GM13976 (cell line): ENCODE results near the gene NUCB1.
"Not testable (repeated sequence)": the region's sequence is repeated elsewhere in the genome, so short reads cannot be mapped to it uniquely, and the experiment has no call there.

Source experiments
- DNase-seq: peaks from one replicate; pipeline ENCODE4 v3.0.0; 2012; ENCODE audit warnings: low spot score
- in situ Hi-C: fragments of 300-500 bp; cut with MboI; formaldehyde crosslinking; loops from one replicate; pipeline ENCODE4 v1.12.0; 2022; ENCODE audit warnings: low sequenced_read_pairs, mixed read lengths, inconsistent platforms; ENCODE audit not compliant: unreplicated experiment
- TF ChIP-seq, protein P1 (sequence below): IDR thresholded peaks from 2 replicates; pipeline ENCODE4 v1.5.1; 2012; ENCODE audit warnings: borderline replicate concordance, mild to moderate bottlenecking; ENCODE audit not compliant: insufficient read depth; ENCODE audit errors: extremely low read depth, missing control alignments, control extremely low read depth

NUCB1 gene

DNA sequence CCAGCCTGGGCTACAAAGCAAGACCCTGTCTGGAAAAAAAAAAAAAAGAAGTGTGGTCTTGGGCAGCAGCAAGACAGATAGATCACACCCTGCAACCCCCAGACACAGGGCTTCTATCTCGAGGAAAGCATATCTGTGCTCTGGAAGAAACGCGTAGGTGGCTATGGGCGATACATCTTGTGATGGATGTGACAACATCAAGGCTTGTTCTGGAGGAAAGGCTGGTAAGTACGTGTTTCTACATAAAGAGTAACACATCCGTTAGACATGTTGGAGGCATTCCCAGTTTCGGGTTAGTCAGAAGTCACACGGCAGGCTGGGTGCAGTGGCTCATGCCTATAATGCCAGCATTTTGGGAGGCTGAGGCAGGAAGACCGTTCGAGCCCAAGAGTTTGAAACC, 26.8 kb downstream of the NUCB1 start:
- in situ Hi-C loops = no loop called here
- TF ChIP-seq, protein P1, sequence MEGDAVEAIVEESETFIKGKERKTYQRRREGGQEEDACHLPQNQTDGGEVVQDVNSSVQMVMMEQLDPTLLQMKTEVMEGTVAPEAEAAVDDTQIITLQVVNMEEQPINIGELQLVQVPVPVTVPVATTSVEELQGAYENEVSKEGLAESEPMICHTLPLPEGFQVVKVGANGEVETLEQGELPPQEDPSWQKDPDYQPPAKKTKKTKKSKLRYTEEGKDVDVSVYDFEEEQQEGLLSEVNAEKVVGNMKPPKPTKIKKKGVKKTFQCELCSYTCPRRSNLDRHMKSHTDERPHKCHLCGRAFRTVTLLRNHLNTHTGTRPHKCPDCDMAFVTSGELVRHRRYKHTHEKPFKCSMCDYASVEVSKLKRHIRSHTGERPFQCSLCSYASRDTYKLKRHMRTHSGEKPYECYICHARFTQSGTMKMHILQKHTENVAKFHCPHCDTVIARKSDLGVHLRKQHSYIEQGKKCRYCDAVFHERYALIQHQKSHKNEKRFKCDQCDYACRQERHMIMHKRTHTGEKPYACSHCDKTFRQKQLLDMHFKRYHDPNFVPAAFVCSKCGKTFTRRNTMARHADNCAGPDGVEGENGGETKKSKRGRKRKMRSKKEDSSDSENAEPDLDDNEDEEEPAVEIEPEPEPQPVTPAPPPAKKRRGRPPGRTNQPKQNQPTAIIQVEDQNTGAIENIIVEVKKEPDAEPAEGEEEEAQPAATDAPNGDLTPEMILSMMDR = no peak
- DNase-seq = peak; percentile 13

DNA sequence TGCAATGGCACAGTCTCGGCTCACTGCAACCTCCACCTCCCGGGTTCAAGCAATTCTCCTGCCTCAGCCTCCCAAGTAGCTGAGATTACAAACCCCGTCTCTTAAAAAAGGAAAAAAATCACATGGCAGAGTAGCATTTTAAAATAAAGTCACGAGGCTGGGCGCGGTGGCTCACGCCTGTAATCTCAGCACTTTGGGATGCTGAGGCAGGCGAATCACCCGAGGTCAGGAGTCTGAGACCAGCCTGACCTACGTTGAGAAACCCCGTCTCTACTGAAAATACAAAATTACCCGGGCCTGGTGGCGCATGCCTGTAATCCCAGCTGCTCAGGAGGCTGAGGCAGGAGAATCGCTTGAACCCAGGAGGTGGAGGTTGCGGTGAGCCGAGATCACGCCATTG, 27.6 kb downstream of the NUCB1 start:
- in situ Hi-C loops, DNase-seq: not testable (repeated sequence)

DNA sequence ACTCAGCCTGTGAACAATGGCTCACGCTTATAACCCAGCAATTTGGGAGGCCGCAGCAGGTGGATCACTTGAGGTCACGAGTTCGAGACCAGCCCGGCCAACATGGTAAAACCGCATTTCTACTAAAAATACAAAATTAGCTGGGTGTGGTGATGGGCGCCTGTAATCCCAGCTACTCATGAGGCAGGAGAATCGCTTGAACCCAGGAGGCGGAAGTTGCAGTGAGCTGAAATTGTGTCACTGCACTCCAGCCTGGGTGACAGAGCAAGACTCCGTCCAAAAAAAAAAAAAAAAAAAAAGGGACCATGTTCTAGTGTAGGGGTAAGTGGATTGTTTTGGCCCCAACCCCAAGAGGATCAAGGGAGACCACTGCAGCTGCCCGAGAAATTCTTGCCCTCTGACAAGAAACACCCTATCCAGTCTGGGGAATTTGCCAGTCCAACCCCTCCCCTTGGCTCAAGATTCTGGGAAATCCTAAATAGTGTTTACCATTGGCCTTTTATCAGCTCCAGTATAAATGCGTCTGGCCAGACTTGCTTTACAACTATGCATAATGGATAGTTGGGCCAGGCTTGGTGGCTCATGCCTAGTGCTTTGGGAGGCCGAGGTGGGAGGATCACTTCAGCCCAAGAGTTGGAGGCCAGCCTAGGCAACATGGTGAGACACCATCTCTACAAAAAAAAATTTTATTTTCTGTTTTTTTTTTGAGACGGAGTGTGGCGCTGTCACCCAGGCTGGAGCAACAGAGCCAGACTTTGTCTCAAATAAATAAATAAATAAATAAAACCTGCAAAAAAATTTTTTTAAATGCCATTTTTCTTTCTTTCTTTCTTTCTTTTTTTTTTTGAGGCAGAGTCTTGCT, 28.3 kb downstream of the NUCB1 start:
- TF ChIP-seq, protein P1 = no peak
- no peak for DNase-seq
- in situ Hi-C loops = no loop called here

DNA sequence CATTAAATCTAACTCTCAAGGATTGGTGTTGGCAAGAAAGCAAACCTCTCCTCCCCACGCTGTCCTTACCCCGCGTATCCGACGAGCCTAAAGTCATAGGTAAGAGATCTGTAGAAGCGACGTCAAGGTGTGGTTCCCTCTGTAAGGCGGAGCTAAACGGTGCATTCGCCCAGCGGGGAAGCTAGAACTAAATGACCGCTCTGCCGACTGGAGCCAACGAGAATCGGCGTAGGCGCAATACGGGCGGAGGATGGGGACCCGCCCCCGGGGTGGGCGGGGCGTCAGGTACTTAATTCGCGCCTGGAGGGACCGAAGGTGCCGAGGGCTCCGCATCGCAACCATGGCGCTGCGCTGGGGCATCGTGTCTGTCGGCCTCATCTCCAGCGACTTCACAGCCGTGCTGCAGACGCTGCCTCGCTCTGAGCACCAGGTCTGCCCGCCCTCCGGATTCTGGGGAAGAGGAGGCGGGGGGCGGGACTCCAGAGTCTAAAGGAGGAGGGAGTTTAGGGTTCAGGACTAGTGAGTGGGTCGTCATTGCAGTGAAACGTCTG, 33.3 kb downstream of the NUCB1 start, which contains the start of gene DHDH:
Gene DHDH (plus strand): TSS at position 318 of the 551 bp plus-strand sequence. CDS start 23 bp downstream, at position 341.
- in situ Hi-C loops = no loop called here
- DNase-seq = peak; percentile 85

DNA sequence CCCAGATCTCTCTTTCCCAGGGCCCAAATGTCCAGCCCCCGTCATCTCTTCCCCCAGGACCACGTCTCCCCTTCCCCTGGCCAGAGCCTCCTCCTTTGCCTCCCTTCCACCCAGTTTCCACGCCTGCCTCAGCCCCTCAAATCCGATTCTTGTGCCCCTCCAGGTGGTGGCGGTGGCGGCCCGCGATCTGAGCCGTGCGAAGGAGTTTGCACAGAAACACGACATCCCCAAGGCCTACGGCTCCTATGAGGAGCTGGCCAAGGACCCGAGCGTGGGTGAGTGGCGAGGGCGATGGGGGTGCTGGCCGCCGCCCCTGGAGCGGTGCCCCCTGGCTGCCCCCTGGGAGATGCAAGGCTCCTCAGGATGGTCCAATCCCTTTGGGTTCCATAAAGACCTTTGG, 34.7 kb downstream of the NUCB1 start:
- TF ChIP-seq, protein P1 = no peak
- no peak for DNase-seq
- in situ Hi-C loops = no loop called here

More for the DNA sequence above, 33.3 kb downstream of the NUCB1 start, which contains the start of gene DHDH:
- TF ChIP-seq, protein P1 = no peak

DNA sequence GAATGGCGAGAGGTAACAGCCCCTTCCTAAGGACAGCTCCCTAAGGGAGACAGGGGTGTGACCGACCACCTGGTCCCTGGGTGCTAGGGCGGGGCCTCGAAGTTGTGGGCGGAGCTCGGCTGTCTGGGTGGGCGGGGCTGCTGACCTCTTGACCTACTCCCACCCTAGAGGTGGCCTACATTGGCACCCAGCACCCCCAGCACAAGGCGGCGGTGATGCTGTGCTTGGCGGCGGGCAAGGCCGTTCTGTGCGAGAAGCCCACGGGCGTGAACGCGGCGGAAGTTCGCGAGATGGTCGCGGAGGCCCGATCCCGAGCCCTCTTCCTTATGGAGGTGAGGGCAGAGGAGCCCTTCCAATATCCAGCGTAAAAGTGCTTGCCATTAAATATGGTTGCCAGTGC, 35.8 kb downstream of the NUCB1 start:
- in situ Hi-C loops = no loop called here
- no peak for DNase-seq

More for the DNA sequence above, 35.8 kb downstream of the NUCB1 start:
- TF ChIP-seq, protein P1 = no peak
